ES-I3 (cell line): ENCODE measurements around the gene PTMA.
"Not testable (repeated sequence)": the region's sequence is repeated elsewhere in the genome, so short reads cannot be mapped to it uniquely, and the experiment has no call there.

ENCODE experiments used
- H3K36me3 ChIP-seq: 2 replicates; pipeline ENCODE4 v1.6.1; 2013; ENCODE audit warnings: mild to moderate bottlenecking, low read length, control low read depth, moderate library complexity; ENCODE audit not compliant: insufficient read depth
- H3K4me1 ChIP-seq: 2 replicates; pipeline ENCODE4 v1.6.1; 2013; ENCODE audit warnings: mild to moderate bottlenecking, control low read depth, low read length; ENCODE audit not compliant: insufficient read depth
- H3K9ac ChIP-seq: 2 replicates; pipeline ENCODE4 v1.6.1; 2013; ENCODE audit warnings: low read depth, mild to moderate bottlenecking, low read length, moderate library complexity
- H3K9me3 ChIP-seq: 2 replicates; pipeline ENCODE4 v1.6.1; 2013; ENCODE audit warnings: mild to moderate bottlenecking, low read length, moderate library complexity; ENCODE audit not compliant: control insufficient read depth, insufficient read depth

Gene PTMA

GRCh38 chr2:231726276-231726675 is 18.0 kb downstream of the PTMA start:
- H3K9ac ChIP-seq = no peak overlapping the region
- no peaks in the 10 kb centered on the region for H3K36me3 ChIP-seq
- H3K4me1 ChIP-seq = no peaks in the 10 kb centered on the region
- no peaks in the 10 kb centered on the region for H3K9me3 ChIP-seq

GRCh38 chr2:231727621-231728020 is 19.3 kb downstream of the PTMA start:
- Histone ChIP-seq H3K4me1 (no peaks in the 10 kb centered on the region), H3K36me3 (peaks cover 2% of the 10 kb centered on the region), H3K9ac (no peak overlapping the region), H3K9me3 (no peaks in the 10 kb centered on the region)

DNA sequence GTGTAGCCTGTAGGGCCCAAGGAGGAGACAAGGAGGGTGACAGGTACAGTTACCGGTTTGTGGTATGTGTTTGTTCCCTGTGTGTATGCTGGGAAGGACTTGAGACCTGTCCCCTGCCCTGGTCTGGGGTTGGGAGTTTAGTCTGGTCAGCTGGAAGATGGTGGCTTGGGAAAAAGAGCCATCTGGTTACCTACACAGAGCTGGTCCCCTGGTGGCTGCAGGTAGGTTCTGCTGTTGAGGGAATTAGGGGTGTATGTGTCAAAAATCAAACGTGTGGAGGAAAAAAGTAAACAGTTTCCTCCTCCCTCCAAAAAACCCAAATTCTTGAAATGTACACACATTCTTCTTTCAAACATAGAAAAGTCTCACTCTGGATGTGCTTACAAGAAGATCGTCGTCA is 24.3 kb downstream of the PTMA start:
- no peaks in the 10 kb centered on the region for H3K4me1 ChIP-seq
- no peak overlapping the region for H3K9ac ChIP-seq
- no peaks in the 10 kb centered on the region for H3K9me3 ChIP-seq
- peaks cover 2% of the 10 kb centered on the region for H3K36me3 ChIP-seq

GRCh38 chr2:231737761-231738160 is 29.4 kb downstream of the PTMA start:
- Histone ChIP-seq H3K9me3 (no peaks in the 10 kb centered on the region), H3K9ac (no peak overlapping the region), H3K4me1 (no peaks in the 10 kb centered on the region), H3K36me3 (no peaks in the 10 kb centered on the region)

DNA sequence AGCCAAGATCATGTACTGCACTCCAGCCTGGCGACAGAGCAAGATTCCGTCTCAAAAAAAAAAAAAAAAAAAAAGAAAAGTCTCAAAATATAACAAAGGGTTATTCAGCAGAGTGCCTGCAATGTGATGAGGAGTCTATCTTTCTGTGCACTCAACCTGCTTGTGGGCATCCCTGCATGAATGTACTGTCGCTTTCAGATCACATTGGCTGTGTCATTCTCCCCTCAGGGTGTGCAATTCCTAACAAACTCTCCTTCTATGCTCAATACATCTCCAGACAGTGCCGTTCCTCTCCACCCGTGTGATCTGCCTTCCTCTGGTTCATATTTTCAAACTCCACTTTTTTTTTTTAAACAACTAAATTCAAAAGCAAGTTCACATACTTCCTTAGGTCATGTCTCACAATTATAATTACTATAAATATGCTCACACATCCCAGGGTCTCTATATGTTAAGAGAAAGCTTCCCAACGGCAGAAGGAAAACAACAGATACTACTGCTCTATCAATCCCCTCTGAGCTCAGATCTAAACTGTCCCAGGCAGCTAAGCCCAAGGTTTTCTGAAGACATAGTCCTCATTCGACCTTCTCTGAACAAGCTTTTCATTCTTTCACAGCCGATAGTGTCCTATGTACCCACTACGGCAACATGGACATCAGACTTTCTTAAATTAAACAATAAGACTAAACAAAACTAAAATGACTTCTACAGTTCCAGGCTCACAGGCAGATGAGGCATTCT is 35.2 kb downstream of the PTMA start:
- no peak overlapping the region for H3K9ac ChIP-seq
- no peaks in the 10 kb centered on the region for H3K36me3 ChIP-seq
- H3K9me3 ChIP-seq = no peaks in the 10 kb centered on the region
- H3K4me1 ChIP-seq = peaks cover 8% of the 10 kb centered on the region

- Histone ChIP-seq H3K9ac (no peak overlapping the region), H3K9me3 (no peaks in the 10 kb centered on the region), H3K4me1 (peaks cover 8% of the 10 kb centered on the region), H3K36me3 (no peaks in the 10 kb centered on the region)
Observed at GRCh38 chr2:231745303-231746038, 37.1 kb downstream of the PTMA start.

DNA sequence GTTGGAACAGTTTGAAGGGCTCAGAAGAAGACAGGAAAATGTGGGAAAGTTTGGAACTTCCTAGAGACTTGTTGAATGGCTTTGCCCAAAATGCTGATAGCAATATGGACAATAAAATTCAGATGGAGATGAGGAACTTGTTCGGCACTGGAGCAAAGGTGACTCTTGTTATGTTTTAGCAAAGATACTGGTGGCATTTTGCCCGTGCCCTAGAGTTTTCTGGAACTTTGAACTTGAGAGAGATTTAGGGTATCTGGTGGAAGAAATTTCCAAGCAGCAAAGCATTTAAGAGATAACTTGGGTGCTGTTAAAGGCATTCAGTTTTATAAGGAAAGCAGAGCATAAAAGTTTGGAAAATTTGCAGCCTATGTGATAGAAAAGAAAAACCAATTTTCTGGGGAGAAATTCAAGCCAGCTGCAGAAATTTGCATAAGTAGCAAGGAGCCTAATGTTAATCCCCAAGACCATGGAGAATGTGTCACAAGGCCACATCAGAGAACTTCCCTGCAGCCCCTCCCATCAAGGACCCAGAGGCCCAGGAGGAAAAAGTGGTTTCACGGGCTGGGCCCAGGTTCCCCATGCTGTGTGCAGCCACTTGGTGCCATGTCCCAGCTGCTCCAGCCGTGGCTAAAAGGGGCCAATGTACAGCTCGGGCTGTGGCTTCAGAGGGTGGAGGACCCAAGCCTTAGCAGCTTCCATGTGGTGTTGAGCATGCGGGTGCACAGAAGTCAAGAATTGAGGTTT is 40.0 kb downstream of the PTMA start:
- H3K9ac ChIP-seq, H3K4me1 ChIP-seq, H3K9me3 ChIP-seq, H3K36me3 ChIP-seq: not testable (repeated sequence)

GRCh38 chr2:231749016-231749415 is 40.7 kb downstream of the PTMA start:
- not testable (repeated sequence) for H3K4me1 ChIP-seq, H3K9me3 ChIP-seq, H3K36me3 ChIP-seq, H3K9ac ChIP-seq

DNA sequence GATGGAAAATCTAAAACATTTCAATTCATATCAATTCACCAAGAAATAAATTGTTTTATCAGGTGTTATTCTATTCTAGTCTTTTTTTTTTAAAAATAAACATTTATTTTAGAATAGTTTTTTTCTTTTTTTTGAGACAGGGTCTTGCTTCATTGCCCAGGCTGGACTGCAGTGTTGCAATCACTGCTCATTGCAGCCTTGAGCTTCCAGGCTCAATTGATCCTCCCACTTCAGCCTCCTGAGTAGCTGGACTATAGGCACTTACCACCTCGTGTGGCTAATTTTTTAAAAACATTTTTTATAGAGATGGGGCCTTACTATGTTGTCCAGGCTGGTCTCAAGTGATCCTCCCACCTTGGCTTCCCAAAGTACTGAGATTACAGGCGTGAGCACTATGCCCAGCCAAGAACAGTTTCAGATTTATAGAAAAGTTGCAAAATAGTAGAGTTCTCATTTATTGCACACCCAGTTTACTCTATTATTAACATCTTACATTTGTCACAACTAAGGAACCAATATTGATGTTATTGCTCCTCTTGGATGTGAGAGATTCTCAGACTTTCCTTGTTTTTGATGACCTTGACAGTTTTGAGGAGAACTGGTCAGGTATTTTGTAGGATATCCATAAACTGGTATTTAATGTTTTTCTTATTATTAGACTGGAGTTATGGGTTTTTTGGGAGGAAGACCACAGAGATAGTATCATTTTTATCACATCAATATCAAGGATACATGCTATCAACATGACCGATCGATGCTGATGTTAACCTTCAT is 42.9 kb downstream of the PTMA start:
- Histone ChIP-seq H3K4me1 (no peaks in the 10 kb centered on the region), H3K9ac (no peak overlapping the region), H3K36me3 (no peaks in the 10 kb centered on the region), H3K9me3 (no peaks in the 10 kb centered on the region)

DNA sequence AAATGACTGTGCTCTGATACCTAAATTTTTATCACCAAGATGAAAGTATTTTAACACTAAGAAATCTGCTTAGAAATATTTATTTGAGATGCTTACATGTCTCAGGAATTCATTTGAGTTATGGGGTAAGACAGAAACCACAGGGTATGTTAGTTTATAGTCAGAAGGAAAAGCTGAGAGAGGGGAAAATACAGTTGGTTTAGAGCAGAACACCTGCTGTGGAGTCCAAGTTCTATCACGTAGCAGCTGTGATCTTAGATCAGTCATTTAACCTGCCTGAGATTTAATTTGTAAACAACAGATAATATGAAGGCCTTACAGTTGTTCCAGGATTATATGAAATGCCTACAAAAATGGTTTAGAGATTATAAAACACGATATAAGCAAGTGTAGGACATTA is 43.7 kb downstream of the PTMA start:
- H3K9me3 ChIP-seq = no peaks in the 10 kb centered on the region
- no peaks in the 10 kb centered on the region for H3K36me3 ChIP-seq
- no peaks in the 10 kb centered on the region for H3K4me1 ChIP-seq
- H3K9ac ChIP-seq = no peak overlapping the region

- Histone ChIP-seq H3K36me3 (no peaks in the 10 kb centered on the region), H3K4me1 (peaks cover 4% of the 10 kb centered on the region; the same call in 1 of the 2 replicates), H3K9me3 (no peaks in the 10 kb centered on the region), H3K9ac (no peak overlapping the region)
Observed at GRCh38 chr2:231761735-231762134, 53.4 kb downstream of the PTMA start.
